Sigmoid colon (tissue), 7 donors: ENCODE measurements around the gene IER2. TPM values are rescaled to one million over a fixed set of nuclear protein-coding genes. Genes with fewer than 3 reads are reported as not detected.
A peak's percentile ranks its signal among the peaks of the same experiment; 100 is the strongest.

Source experiments
- DNase-seq: peaks from one replicate; pipeline ENCODE4 v3.0.0-alpha.2; 2019
- H3K27ac ChIP-seq, 4 donors: fragments of 200-600 bp; sonication (generic); one replicate each; pipeline ENCODE4 v1.5.1; 2016 to 2019; ENCODE audit warnings: mild to moderate bottlenecking in 1 of 4
- H3K27me3 ChIP-seq, 3 donors: fragments of 200-600 bp; sonication (generic); one replicate each; pipeline ENCODE4 v1.5.1; 2019; ENCODE audit warnings: mild to moderate bottlenecking in 1 of 3
- H3K36me3 ChIP-seq, 4 donors: fragments of 200-600 bp; sonication (generic); one replicate each; pipeline ENCODE4 v1.5.1; 2016 to 2019
- H3K4me1 ChIP-seq, 4 donors: fragments of 200-600 bp; sonication (generic); one replicate each; pipeline ENCODE4 v1.5.1; 2017 to 2019
- H3K4me3 ChIP-seq, 4 donors: fragments of 200-600 bp; sonication (generic); one replicate each; pipeline ENCODE4 v1.5.1; 2017 to 2019; ENCODE audit warnings: mild to moderate bottlenecking in 2 of 4, moderate library complexity in 1 of 4
- H3K9me3 ChIP-seq, 4 donors: fragments of 200-600 bp in 3 of 4; sonication (generic) in 3 of 4; one replicate each; pipeline versions ENCODE4 v1.5.1 to v1.6.1; 2013 to 2019
- CTCF ChIP-seq, 4 experiments: fragments of 450-650 bp in 3 of 4; fragments of 200-600 bp in 1 of 4; IDR thresholded peaks; one replicate each; pipeline ENCODE4 v1.5.1; 2016 to 2019; ENCODE audit warnings: antibody characterized with exemption in 4 of 4, mild to moderate bottlenecking in 3 of 4, moderate library complexity in 2 of 4
- EP300 ChIP-seq, 4 donors: sonication (generic); formaldehyde crosslinking; IDR thresholded peaks; one replicate each; pipeline ENCODE4 v1.6.1; 2017; ENCODE audit warnings: antibody characterized with exemption in 4 of 4
- POLR2A ChIP-seq, 2 donors: fragments of 450-650 bp; IDR thresholded peaks; one replicate each; pipeline ENCODE4 v1.6.1; 2016; ENCODE audit warnings: antibody characterized with exemption in 2 of 2, mild to moderate bottlenecking in 2 of 2, moderate library complexity in 2 of 2
- POLR2AphosphoS5 ChIP-seq, 4 donors: sonication (generic); formaldehyde crosslinking; IDR thresholded peaks; one replicate each; pipeline ENCODE4 v1.6.1; 2017; ENCODE audit warnings: antibody characterized with exemption in 4 of 4
- WGBS, 2 donors: extraction: QIAGEN DNeasy Blood & Tissue Kit; methylation state at CpG; one replicate each; pipeline ENCODE4 v1.1.7; 2013; 5-methylcytosine and 5-hydroxymethylcytosine counted together
- intact Hi-C: fragments of 100-400 bp; cut with DNase I; formaldehyde crosslinking; loops from one replicate; pipeline ENCODE4 v1.15.1; 2023
- polyA plus RNA-seq, 3 donors: library from polyadenylated mRNA; stranded (reverse); fragments of 200-250 nt; gene quantifications; one replicate each; pipeline ENCODE4 v1.2.3, GENCODE V29; 2013
- total RNA-seq, 4 donors: library from RNA; depleted of rRNA; stranded (reverse); fragments of >200 nt; gene quantifications; one replicate each; pipeline ENCODE4 v1.1.0, GENCODE V29; 2016
- donor health status: healthy with polysubstance abuse.
- donor health status: Bipolar disorder and iron deficiency.
- donor health status: healthy.

Gene IER2
- total and polyA plus RNA-seq, 7 donors, result 30.3 to 215 (median 138) TPM

DNA sequence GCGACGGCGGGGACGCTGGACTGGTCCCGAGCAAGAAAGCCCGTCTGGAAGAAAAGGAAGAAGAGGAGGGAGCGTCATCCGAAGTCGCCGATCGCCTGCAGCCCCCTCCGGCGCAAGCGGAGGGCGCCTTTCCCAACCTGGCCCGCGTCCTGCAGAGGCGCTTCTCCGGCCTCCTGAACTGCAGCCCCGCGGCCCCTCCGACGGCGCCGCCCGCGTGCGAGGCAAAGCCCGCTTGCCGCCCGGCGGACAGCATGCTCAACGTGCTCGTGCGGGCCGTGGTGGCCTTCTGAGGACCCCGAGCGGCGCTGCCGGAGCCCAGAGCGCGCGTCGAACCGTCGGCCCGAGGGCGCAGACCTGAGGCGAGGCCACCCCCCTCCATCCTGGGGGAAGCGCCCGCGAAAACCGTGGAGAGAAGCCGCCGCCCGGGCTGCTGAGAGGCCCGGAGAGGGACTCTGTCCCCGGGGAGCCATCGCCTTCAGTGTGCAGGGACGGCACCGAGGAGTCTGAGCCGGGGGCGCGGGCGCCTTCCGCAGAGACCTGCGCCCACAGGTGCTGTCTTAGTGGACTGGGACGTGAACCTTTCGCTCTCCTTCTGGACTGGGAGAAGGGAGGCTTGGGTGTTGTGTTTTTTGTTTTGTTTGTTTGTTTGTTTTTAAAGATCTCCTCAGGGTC is 3.5 kb downstream of the IER2 start:
- intact Hi-C loops, result loop anchor here (5.0 to 10.0 kb wide), 4 partner anchors 36 to 361 kb away; partner anchors contain the start of genes JUNB, LYL1, NACC1 and NFIX
- Histone ChIP-seq H3K27me3 (no peaks in the 10 kb centered on the region), H3K4me3 (peak overlapping the region; percentile 64 to 96 (median 84)), H3K4me1 (peaks cover 6 to 34% (median 29%) of the 10 kb centered on the region in 4 donors), H3K27ac (peak overlapping the region; percentile 92 to 100 (median 100)), H3K36me3 (no peaks in the 10 kb centered on the region), H3K9me3 (no peaks in the 10 kb centered on the region)
- WGBS, 2 donors, result 0 to 1% methylated on average over 69 of the region's 69 CpGs
- DNase-seq, result peak; percentile 81
- no peak for TF ChIP-seq CTCF (IDR thresholded peaks at IDR 0.05)
- TF ChIP-seq EP300 (IDR thresholded peaks at IDR 0.05), result no peak
- TF ChIP-seq POLR2AphosphoS5 (IDR thresholded peaks at IDR 0.05), result no peak
- TF ChIP-seq POLR2A (IDR thresholded peaks at IDR 0.05), result no peak

GRCh38 chr19:13154241-13154778 is 4.1 kb downstream of the IER2 start:
- H3K36me3 ChIP-seq, result no peaks in the 10 kb centered on the region
- H3K9me3 ChIP-seq, result no peaks in the 10 kb centered on the region
- peaks cover 6 to 28% (median 23%) of the 10 kb centered on the region in 4 donors for H3K4me1 ChIP-seq
- H3K27me3 ChIP-seq, result no peaks in the 10 kb centered on the region
- intact Hi-C loops, result loop anchor here (5.0 to 10.0 kb wide), 4 partner anchors 37 to 362 kb away; partner anchors contain the start of genes JUNB, LYL1, NACC1 and NFIX
- H3K4me3 ChIP-seq, result peak overlapping the region; percentile 64 to 96 (median 84)
- 0 to 1% methylated on average over 21 of the region's 21 CpGs for WGBS, 2 donors
- H3K27ac ChIP-seq, result peak overlapping the region; percentile 92 to 100 (median 100)
- TF ChIP-seq POLR2AphosphoS5 (IDR thresholded peaks at IDR 0.05) (peak; percentile 90 to 95 (median 92)), CTCF (IDR thresholded peaks at IDR 0.05) (no peak), EP300 (IDR thresholded peaks at IDR 0.05) (peak in 3 of 4 donors; percentile 13 to 85 (median 79)), POLR2A (IDR thresholded peaks at IDR 0.05) (peak; percentile 74 to 81)
- peak; percentile 99 for DNase-seq

DNA sequence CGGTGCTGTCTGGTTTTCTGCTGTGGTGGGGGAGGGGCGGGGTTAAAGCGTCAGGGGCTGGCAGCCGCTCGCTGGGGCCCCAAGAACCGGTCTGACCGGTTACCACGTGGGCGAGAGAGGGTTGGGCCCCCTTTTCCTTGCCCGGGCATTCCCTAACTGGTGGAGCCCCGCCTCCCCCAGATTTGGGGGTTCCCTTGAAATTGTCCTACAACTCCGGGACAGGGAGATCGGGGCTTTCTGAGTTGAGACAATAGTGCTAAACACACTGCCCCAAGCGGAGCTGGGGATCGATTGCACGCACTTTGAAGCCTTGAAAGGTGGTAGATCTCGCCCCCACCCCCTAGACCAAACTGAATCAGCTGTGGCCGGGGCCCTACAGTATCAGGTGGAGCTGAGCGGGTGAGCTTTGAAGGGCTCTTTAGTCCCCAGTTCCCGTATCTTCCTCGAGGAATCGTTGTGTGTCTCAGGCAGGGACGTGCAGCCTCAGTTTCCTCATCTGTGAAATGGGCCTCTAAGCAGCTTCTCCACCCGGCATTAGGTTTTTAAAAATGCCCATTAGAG is 4.8 kb downstream of the IER2 start:
- DNase-seq, result peak; percentile 90
- H3K36me3 ChIP-seq, result no peaks in the 10 kb centered on the region
- peak overlapping the region; percentile 64 to 96 (median 84) for H3K4me3 ChIP-seq
- intact Hi-C loops, result loop anchor here (5.0 to 10.0 kb wide), 4 partner anchors 38 to 363 kb away; partner anchors contain the start of genes JUNB, LYL1, NACC1 and NFIX
- 1 to 3% methylated on average over 24 of the region's 24 CpGs for WGBS, 2 donors
- peak overlapping the region; percentile 92 to 100 (median 100) for H3K27ac ChIP-seq
- TF ChIP-seq CTCF (IDR thresholded peaks at IDR 0.05), result no peak
- peak in 2 of 4 donors; percentile 3 to 22 for TF ChIP-seq POLR2AphosphoS5 (IDR thresholded peaks at IDR 0.05)
- H3K9me3 ChIP-seq, result no peaks in the 10 kb centered on the region
- no peaks in the 10 kb centered on the region for H3K27me3 ChIP-seq
- peaks cover 6 to 24% (median 19%) of the 10 kb centered on the region in 4 donors for H3K4me1 ChIP-seq

DNA sequence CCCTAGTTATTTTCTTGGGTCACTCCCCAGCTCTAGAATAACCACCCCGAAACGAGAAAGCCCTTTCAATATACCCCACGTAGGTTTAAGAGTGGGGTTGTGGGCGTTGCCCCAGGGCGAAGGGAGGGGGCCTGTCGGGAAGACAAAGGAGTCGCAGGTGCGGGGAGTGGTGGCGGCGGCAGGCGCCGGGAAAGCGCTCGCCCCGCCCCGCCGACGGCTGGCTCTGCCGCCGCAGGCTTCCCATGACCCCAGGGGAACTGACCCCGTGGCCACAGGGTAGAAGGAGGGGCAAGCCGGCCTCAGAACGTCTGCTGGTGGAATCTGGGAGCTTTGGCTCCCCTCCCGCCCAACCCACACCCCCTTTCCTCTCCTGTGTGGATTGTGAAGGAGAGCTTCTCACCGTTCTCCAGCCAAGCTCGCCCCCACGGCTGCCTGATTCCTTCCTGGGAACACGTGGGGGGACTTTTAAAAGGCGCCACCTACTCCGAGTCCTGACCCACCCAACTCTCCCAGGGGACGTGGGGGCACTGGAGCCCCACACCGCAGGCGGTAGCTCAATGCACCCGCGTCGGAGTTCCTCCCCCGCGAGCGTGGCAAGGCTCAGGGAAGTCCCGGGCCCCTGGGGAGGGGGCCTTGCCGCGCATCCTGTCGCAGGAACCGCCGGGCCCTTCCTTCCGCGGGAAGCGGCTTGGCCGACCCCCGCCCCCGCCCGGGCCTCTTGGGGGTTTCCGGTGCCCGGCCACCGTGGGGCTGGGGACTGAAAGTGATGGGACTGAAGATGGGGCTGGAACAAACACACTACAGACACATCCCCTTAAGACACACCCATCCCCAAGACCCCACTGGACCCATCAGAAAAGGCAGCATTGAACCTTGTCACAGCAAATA is 5.5 kb downstream of the IER2 start:
- TF ChIP-seq EP300 (IDR thresholded peaks at IDR 0.05), result peak in 1 of 4 donors; percentile 17
- no peak for TF ChIP-seq CTCF (IDR thresholded peaks at IDR 0.05)
- TF ChIP-seq POLR2AphosphoS5 (IDR thresholded peaks at IDR 0.05), result peak in 2 of 4 donors; percentile 31 to 45
- no peak for TF ChIP-seq POLR2A (IDR thresholded peaks at IDR 0.05)

More for the DNA sequence above, 5.5 kb downstream of the IER2 start:
- Histone ChIP-seq H3K4me3 (peak overlapping the region; percentile 64 to 96 (median 84)), H3K27me3 (no peaks in the 10 kb centered on the region), H3K9me3 (no peaks in the 10 kb centered on the region), H3K36me3 (no peaks in the 10 kb centered on the region), H3K4me1 (peaks cover 6 to 24% (median 19%) of the 10 kb centered on the region in 4 donors), H3K27ac (peak overlapping the region; percentile 92 to 100 (median 100))
- intact Hi-C loops, result loop anchor here (10.0 kb wide), 1 partner anchor 161 kb away; the partner anchor contains the start of gene NFIX
- DNase-seq, result peak; percentile 91
- 4 to 5% methylated on average over 55 of the region's 55 CpGs for WGBS, 2 donors
